GM10266 (cell line): ENCODE data around the gene ELFN1.

Experiments used
- DNase-seq: peaks from one replicate; pipeline ENCODE4 v3.0.0; 2012; ENCODE audit errors: extremely low spot score
- TF ChIP-seq, protein P1 (sequence below): IDR thresholded peaks from 2 replicates; pipeline ENCODE4 v1.5.1; 2012; ENCODE audit warnings: mild to moderate bottlenecking, low read depth; ENCODE audit not compliant: control insufficient read depth, insufficient read depth; ENCODE audit errors: missing control alignments

ELFN1 gene

DNA sequence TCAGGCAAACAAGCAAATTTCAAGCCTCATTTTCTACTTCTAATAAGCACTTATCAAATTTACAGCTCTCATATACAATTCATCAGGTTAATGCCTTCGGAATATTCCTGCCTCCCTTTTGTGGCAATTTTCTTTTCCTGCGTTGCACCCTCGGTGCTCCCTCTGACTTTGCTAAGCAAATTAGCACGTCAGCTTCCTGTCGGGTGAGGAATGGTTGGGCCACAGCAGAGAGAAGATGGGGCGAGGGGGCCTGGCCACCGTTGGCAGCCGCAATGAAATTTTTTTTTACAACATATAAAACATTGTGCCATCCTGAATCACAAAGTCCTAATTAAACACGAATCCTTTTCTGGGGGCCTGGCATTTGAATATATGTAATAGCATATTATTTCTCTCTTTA is 28.1 kb downstream of the ELFN1 start:
- TF ChIP-seq, protein P1, sequence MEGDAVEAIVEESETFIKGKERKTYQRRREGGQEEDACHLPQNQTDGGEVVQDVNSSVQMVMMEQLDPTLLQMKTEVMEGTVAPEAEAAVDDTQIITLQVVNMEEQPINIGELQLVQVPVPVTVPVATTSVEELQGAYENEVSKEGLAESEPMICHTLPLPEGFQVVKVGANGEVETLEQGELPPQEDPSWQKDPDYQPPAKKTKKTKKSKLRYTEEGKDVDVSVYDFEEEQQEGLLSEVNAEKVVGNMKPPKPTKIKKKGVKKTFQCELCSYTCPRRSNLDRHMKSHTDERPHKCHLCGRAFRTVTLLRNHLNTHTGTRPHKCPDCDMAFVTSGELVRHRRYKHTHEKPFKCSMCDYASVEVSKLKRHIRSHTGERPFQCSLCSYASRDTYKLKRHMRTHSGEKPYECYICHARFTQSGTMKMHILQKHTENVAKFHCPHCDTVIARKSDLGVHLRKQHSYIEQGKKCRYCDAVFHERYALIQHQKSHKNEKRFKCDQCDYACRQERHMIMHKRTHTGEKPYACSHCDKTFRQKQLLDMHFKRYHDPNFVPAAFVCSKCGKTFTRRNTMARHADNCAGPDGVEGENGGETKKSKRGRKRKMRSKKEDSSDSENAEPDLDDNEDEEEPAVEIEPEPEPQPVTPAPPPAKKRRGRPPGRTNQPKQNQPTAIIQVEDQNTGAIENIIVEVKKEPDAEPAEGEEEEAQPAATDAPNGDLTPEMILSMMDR: no peak
- DNase-seq: no peak

DNA sequence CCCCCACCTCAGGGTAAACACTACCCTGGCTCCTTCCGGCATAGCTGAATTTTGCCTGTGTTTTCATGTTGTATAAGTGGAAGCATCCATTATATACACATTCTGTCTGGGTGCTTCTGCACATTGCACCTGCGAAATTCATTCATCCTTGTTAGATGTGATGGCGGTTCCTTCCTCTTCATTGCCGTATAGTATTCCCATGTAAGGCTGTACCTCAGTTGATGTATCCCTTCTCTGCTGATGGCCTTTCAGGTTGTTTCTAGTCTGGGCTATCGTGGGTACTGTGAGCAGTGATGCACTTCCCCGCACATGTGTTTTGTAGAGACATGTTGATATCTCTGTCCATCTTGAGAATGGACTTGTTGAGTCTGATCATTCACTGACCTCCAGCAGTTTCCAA is 28.9 kb downstream of the ELFN1 start:
- TF ChIP-seq, protein P1: no peak

DNA sequence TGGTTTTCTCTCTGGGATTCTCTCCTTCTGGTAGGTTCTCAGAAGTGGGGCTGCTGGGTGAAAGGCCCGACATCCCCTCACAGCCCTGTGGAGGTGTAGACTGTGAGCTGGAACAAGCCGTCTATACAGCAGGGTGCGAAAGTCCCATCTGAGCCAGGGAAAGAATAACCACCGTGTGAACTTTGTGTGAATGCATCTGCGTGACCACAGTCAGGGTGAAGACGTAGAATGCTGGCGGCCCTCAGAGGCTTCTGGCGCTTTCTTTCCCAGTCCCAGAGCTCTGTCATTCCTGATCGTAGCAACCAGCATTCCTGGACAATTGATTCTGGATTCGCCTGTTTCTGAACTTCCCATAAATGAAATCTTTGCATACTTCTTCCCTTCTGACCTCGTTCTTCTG is 30.0 kb downstream of the ELFN1 start:
- DNase-seq: no peak
- TF ChIP-seq, protein P1: no peak

More for the DNA sequence above, 28.9 kb downstream of the ELFN1 start:
- no peak for DNase-seq

DNA sequence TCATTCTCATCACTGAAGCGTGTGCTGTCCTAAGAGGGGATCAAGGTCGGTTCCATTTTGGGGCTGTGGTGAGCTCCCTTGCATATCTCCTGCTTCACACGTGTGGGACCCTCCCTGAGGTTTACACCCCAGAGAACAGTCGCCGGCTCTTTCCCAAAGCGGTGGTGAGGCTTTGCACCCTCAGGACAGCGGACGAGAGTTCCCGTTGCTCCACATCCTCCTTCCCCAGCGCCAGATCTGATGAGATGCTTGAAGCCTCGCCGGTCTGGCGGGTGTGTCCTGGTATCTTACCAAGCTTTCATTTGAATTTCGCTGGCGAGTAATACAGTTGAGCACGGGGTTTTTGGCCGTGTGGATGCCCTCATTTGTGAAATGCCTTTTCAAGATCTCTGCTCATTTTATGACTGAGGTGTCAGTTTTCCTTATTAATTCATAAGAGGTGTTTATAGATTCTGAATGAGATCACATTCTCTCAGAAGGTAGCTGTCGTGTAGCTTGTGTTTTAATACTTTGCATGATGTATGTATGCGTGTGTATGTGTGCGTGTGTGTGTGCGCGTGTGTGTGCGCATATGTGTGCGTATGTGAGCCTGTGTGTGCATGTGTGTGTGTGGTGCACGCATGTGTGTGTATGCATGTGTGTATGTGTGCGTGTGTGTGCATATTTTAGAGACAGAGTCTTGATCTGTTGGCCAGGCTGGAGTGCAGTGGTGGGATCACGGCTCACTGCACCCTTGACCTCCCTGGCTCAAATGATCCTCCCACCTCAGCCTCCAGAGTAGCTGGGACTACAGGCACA is 30.7 kb downstream of the ELFN1 start:
- TF ChIP-seq, protein P1: no peak
- no peak for DNase-seq

DNA sequence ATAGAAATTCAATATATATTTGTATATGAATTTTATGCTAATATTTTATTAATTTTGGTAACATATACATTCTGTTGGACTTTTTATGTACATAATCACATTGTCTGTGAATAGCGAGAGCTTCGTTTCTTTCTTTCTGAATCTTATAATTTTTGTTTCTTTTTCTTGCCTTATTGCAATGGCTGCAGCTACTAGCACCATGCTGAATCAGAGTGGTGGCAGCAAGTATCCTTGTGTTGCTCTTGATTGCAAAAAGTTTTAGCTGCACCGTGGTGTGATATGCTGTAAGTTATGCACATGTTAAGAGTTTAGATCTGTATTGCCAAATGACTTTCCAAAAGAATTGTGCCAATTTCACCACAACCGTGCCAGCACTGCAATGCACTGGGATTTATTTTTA is 32.6 kb downstream of the ELFN1 start:
- TF ChIP-seq, protein P1: no peak
- DNase-seq: no peak

DNA sequence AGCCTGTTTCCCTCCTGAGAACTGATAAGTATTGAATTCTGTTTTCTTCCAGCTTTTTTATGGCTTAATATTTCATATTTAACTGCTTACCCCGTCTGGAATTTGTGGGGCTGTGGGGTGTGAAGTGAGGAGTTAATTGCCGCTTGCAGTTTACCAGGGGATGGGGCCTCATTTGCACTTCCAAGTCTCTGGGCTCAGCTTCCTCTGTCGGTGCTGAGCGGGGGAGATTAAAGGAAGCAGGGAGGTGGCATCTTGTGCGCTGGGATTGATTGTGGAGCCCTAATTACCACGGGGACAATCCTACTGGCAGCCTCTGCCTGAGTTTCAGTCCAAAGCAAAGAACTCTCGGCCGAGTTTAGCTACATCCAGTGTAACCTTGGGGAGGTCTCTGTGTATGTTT is 33.4 kb downstream of the ELFN1 start:
- DNase-seq: no peak
- TF ChIP-seq, protein P1: no peak

DNA sequence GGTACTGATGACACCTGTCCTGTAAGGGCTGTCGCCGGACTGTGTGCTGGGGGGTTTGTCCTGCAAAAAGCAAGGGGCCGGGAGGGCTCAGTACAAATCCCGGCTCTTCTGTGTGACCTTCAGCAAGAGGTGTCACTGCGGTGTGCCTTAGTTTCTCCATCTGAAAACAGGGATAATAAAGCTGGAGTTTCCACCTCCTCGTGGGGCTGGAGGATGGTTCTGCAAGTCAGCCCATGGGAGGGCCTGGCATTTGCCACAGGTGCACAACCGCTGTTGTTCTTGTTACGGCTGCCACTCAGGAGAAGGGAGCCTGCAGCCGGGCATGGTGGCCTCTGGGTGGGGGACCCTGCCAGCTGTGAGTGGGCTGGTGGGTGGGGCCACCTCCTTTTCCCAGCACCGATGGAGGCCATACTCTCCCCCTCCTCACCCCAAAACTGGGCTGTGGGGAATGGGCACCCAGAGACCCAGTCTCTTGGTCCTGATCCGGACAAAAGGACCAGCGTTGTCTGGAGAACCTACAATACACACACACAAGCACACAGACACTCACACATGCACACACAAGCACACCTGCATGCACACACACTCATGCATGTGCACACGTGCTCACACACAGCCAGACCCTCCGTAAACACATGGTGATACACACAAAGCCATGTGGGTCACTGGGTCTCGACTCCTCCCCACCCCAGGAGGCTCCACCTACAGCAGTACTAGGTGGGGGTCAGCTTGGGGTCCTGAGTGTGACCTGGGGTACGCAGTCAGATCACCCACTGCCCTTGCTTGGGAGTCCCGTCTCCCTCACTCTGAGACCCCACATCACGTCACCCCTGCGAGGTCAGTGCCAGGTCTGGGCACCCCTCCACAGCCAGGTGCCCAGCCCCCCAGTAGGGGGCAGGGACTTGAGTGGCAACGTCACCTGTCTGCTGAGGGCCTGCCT is 34.1 kb downstream of the ELFN1 start:
- DNase-seq: no peak
- TF ChIP-seq, protein P1: no peak
